Ureter (tissue), 1 donor: ENCODE results near the gene PIP4K2B. TPM values are rescaled to one million over a fixed set of nuclear protein-coding genes. Genes with fewer than 3 reads are reported as not detected.

Experiments
- DNase-seq: peaks from one replicate; pipeline ENCODE4 v3.0.0-alpha.2; 2020; ENCODE audit warnings: low spot score
- total RNA-seq: library from RNA; stranded (reverse); gene quantifications from one replicate; pipeline ENCODE4 v1.2.4, GENCODE V29; 2023
- donor health status: DM: yes; HTN: yes; CAD: no.

PIP4K2B gene
- total RNA-seq, 1 donor from 2014 or later, result 44.7 TPM

DNA sequence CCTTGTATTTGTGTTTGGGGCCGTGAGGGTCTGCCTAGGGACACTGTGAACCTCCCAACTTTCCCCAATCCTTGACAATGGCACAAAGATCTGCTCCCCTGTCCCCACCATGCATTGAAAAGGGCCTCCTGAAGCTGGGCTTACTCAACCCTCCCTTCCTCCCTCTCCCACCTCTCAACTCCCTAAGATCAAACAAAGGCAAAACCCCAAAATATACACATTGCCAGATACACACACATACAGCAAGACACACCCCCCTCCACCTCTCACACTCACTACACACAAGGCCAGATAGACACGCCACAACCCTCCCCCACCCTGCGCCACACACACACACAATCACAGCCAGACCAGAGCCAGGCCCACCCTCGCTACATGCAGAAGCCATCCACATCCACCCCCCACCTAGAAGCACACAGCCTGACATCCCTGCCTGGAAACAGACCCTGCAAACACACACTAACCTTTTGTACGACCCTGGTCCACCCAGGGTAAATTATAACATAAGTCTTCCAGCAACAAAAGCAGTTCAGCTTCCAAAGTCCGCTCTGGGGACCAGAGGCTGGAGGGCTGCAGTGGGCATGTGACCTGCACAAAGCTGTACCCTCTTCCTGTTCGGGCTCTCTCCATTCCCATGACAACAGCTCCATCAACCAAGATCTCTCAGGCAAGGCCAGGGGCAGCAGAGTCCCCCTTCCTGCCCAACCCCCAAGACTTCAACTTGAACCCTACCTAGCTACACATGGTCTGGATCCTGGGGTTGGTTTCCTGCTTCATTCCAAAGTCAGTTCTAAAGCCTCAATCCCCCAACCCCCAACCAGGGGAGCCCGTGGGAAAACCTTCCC lies 53.1 kb downstream of the PIP4K2B start:
- no peak for DNase-seq

DNA sequence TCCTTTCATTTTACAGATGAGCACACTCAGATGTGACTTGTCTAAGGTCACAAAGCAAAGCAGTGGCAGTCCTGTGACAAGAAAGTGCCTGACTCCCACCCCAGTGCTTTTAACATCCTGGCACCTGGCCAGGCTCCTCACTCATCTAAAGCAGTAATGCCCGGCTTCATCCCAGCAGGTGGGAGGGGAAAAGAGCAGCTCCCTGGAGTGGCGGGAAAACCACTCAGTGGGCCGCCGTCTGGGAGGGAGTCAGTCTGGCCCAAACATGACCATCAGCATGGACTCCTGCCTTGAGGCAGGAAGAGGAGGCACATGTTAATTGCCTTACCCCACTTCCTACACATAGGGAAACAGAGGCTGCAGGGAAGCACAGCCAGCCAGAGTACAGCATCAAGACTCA lies 53.8 kb downstream of the PIP4K2B start:
- DNase-seq, result no peak

GRCh38 chr17:38743556-38744171 lies 55.7 kb downstream of the PIP4K2B start:
- DNase-seq, result no peak

- peak; percentile 79 for DNase-seq
These were observed 56.7 kb downstream of the PIP4K2B start for GRCh38 chr17:38742411-38743308.

GRCh38 chr17:38741921-38742410 lies 57.4 kb downstream of the PIP4K2B start:
- no peak for DNase-seq

GRCh38 chr17:38741461-38741860 lies 57.9 kb downstream of the PIP4K2B start:
- DNase-seq, result no peak

- DNase-seq, result no peak
These were observed 58.5 kb downstream of the PIP4K2B start for GRCh38 chr17:38740806-38741205.

- DNase-seq, result no peak
These were observed 59.3 kb downstream of the PIP4K2B start for GRCh38 chr17:38740044-38740443.

DNA sequence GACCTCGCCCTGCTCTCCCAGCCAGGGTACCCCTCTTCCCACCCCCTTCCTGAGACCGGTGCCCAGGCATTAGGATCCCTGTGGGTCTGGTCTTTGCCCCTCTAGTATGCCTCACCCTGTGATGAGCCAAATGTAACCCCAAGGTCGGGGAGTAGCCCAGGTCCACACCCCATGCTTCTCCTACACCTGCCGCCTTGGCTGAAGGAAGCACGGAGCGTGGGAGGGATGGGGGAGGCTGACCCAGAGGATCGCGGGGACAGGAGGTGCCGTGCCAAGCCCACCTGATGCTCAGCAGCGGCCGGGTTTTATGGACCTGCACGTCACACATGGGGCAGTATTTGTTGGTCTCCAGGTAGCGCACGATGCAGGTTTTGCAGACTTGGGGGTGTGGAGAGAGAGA lies 60.1 kb downstream of the PIP4K2B start:
- no peak for DNase-seq

DNA sequence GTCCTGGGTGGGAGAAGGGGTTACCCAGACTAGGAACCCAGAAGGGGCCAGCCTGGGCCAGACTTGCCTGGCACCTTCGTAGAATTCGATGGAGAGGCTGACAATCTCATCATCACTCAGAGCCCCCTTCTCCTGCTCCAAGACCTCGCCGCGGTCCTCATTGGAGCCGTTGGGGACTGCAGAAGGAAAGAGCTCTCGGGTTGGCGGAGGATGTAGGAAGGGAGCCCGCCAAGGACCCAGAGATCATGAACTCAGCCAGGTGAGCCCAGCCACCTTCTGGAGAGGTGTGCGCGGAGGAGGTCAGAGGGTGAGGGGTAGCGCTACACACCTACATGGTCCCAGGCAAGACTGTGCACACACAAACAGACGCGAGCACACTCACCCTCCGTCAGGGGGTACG lies 60.7 kb downstream of the PIP4K2B start:
- no peak for DNase-seq

- DNase-seq, result no peak
These were observed 61.2 kb downstream of the PIP4K2B start for GRCh38 chr17:38738007-38738662.

DNA sequence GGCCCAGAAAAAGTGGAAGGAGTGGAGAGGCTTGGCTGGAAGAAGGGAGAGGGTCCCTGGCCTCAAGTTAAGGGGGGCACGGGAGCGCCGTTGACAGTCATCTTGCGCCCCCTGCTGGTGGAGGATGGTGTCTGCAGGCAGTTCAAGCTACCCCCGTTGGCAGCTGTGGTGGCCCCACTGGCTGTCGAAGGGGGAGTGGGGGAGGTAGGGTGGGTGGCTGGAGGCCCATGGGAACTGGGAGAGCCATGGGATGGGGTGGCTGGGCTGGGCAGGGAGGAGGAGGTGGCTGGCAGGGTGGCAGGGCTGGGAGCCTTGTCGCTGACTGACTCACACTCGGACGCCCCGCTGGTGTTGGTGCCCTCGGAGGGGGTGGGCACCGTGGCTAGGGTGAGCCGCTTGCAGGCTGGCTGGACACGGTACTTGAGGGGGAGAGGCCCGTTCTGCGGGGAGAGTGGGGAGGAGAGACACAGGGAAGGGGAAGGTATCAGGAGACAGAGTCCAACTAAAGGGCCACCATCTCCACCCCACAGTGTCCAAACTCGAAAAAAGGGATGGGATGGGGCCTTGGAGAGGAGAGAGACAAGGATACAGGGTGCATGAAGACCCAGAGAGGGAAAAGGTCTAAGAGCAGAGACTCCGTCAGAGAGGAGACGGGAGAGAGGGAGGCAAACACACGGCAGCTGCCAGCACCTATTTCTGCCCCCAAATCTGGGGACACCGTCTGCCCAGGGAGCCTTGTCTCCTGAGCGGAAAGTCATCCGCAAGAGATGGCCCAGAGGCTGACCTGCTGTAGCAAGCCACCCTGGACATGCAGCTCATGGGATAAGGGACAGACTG lies 64.0 kb downstream of the PIP4K2B start:
- peak; percentile 70 for DNase-seq

- DNase-seq, result no peak
These were observed 65.1 kb downstream of the PIP4K2B start for GRCh38 chr17:38733982-38734973.

DNA sequence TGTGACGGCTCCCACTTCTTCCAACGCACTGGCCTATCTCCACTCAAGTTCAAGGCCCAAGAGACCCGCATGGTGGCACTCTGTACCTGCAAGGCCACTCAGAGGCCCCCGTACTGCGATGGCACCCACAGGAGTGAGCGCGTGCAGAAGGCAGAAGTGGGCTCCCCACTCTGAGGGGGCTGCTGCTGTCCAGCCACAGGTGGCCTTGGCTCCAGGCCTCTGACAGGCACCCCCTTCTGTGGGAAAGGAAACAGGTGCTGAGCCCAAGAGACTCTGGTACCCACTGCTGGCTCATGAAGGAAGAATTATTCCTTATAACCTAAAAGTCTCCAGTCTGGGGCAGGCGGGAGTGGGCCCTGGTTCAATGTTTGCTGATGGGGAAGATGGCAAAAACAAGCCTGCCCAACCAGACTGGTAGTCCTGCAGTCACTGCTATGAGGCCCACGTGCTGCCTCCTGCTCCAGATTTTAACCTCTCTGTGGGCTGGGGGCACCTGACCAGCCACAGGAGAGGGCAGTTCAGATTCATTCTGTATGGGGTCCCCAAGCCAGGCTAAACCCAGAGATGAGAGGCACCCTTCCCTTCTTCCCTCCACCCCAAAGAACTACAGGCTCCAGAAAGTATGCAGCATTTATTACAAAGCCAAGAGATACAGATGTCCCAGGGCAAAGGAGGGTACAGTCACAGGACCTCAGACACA lies 65.9 kb downstream of the PIP4K2B start:
- DNase-seq, result no peak

DNA sequence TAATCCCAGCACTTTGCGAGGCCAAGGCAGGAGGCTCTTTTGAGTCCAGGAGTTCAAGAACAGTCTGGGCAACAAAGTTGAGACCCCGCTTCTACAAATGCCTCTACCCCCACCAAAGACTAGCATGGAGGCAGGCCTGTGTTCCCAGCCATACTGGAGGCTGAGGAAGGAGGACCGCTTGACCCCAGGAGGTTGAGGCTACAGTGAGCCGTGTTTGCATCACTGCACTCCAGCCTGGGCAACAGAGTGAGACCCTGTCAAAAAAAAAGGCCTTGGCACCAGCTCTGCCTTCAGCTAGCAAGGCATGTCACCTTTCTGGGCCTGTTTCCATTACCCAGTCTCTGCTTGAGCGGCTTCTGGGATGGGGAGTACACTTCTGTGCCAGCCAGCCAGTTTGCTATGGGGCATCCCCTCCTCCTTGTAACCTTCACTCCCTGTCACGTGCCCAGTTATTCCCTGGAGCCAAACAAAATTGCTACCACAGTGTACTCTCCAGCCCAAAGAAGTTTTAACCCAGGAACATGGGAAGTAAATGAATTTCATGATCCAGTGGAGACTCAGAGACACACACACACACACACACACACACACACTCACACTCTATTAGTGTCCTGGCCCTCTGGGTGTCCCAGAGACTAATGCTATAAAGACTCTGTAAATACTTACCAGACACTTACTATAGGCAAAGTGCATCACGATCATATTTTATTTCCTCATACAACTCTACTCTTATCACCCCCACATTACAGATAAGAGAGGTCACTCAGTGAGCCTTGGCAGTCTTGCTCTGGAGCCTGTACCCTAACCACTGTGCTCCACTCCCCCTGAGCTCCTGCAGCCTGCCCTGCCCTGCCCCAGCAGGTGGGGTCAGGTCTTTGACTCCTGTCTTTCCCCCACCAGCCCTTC lies 66.7 kb downstream of the PIP4K2B start:
- DNase-seq, result no peak

- DNase-seq, result no peak
These were observed 67.6 kb downstream of the PIP4K2B start for GRCh38 chr17:38731526-38732294.
